ENCODE measurements around the gene OSCAR. TPM values are rescaled to one million over a fixed set of nuclear protein-coding genes. Genes with fewer than 3 reads are reported as not detected.
A peak's percentile ranks its signal among the peaks of the same experiment; 100 is the strongest.
"Not testable (repeated sequence)": the region's sequence is repeated elsewhere in the genome, so short reads cannot be mapped to it uniquely, and the experiment has no call there.

Gene OSCAR
- total RNA-seq, 4 donors from 2014 or later: 0.29 to 5.0 (median 1.6) TPM

GRCh38 chr19:54102421-54103169 lies 2.0 kb upstream of the OSCAR start, which contains the start of gene NDUFA3:
Gene NDUFA3, plus strand, starts transcription at chr19:54102855. Its CDS starts 24 bp downstream, at chr19:54102879.
- Histone ChIP-seq H3K4me3 (peak within 1 kb of the TSS; percentile 72 to 97 (median 88)), H3K9me3 (no peaks in the 10 kb centered on the region), H3K27ac (replicated peaks in 1 of 4) (peak within 1 kb of the TSS; percentile 69 to 86 (median 80)), H3K36me3 (peaks cover 13 to 29% (median 22%) of the 10 kb centered on the region in 4 donors), H3K27me3 (no peaks in the 10 kb centered on the region), H3K4me1 (peaks cover 7 to 34% (median 24%) of the 10 kb centered on the region in 4 donors)
- DNase-seq (ENCODE audit: extremely low spot score): peak; percentile 98
- WGBS: 9% methylated on average over 18 of the region's 54 CpGs
- intact Hi-C loops (cut with DNase I): loop anchor here (10.0 kb wide), 1 partner anchor 228 kb away; no protein-coding TSS in a partner anchor
- TF ChIP-seq POLR2AphosphoS5 (IDR thresholded peaks at IDR 0.05) (peak; percentile 92 to 97), CTCF (IDR thresholded peaks at IDR 0.05) (peak in 1 of 3 experiments; percentile 10), POLR2A (IDR thresholded peaks at IDR 0.05; ENCODE audit: low read depth) (peak; percentile 64), EP300 (IDR thresholded peaks at IDR 0.05) (no peak)

GRCh38 chr19:54099903-54100255 lies 724 bp downstream of the OSCAR start:
- peaks cover 7 to 45% (median 36%) of the 10 kb centered on the region in 4 donors for H3K4me1 ChIP-seq
- WGBS: 85% methylated on average over 9 of the region's 9 CpGs
- intact Hi-C loops (cut with DNase I): loop anchor here (10.0 kb wide), 1 partner anchor 225 kb away; no protein-coding TSS in a partner anchor
- not testable (repeated sequence) for H3K36me3 ChIP-seq; H3K9me3 ChIP-seq; DNase-seq (ENCODE audit: extremely low spot score); H3K4me3 ChIP-seq; H3K27ac ChIP-seq (replicated peaks in 1 of 4)
- H3K27me3 ChIP-seq: peaks cover 0 to 16% (median 4%) of the 10 kb centered on the region in 4 donors

- peaks cover 0 to 2% (median 0%) of the 10 kb centered on the region in 4 donors for H3K36me3 ChIP-seq
- peaks cover 0 to 21% (median 4%) of the 10 kb centered on the region in 4 donors for H3K27me3 ChIP-seq
- intact Hi-C loops (cut with DNase I): no loop called here
- no peak for DNase-seq (ENCODE audit: extremely low spot score)
- WGBS: 79% methylated on average over 12 of the region's 12 CpGs
- no peak overlapping the region for H3K4me3 ChIP-seq
- H3K9me3 ChIP-seq: no peaks in the 10 kb centered on the region
- H3K27ac ChIP-seq (replicated peaks in 1 of 4): no peak overlapping the region
- H3K4me1 ChIP-seq: peaks cover 7 to 40% (median 33%) of the 10 kb centered on the region in 4 donors
- no peak for TF ChIP-seq CTCF (IDR thresholded peaks at IDR 0.05)
- TF ChIP-seq POLR2A (IDR thresholded peaks at IDR 0.05; ENCODE audit: low read depth): no peak
- no peak for TF ChIP-seq EP300 (IDR thresholded peaks at IDR 0.05)
- TF ChIP-seq POLR2AphosphoS5 (IDR thresholded peaks at IDR 0.05): no peak
Measured at GRCh38 chr19:54099190-54099902, 1.3 kb downstream of the OSCAR start.

GRCh38 chr19:54096617-54097106 lies 3.9 kb downstream of the OSCAR start:
- H3K27me3 ChIP-seq: peaks cover 0 to 25% (median 4%) of the 10 kb centered on the region in 4 donors
- intact Hi-C loops (cut with DNase I): no loop called here
- H3K36me3 ChIP-seq: no peaks in the 10 kb centered on the region
- peak overlapping the region; percentile 21 to 54 (median 38) for H3K4me3 ChIP-seq
- no peak for TF ChIP-seq POLR2A (IDR thresholded peaks at IDR 0.05; ENCODE audit: low read depth)
- TF ChIP-seq EP300 (IDR thresholded peaks at IDR 0.05): no peak
- no peak for TF ChIP-seq CTCF (IDR thresholded peaks at IDR 0.05)
- no peak for TF ChIP-seq POLR2AphosphoS5 (IDR thresholded peaks at IDR 0.05)
- 12% methylated on average over 11 of the region's 14 CpGs for WGBS
- no peaks in the 10 kb centered on the region for H3K9me3 ChIP-seq
- peaks cover 0 to 19% (median 14%) of the 10 kb centered on the region in 4 donors for H3K4me1 ChIP-seq
- no peak for DNase-seq (ENCODE audit: extremely low spot score)
- peak overlapping the region; percentile 8 to 78 (median 42) for H3K27ac ChIP-seq (replicated peaks in 1 of 4)

All from esophagus muscularis mucosa (tissue), 4 donors.